ENCODE measurements around the gene MICU1. TPM values are rescaled to one million over a fixed set of nuclear protein-coding genes. Genes with fewer than 3 reads are reported as not detected.
"Not testable (repeated sequence)": the region's sequence is repeated elsewhere in the genome, so short reads cannot be mapped to it uniquely, and the experiment has no call there.

Gene MICU1
- total RNA-seq, 4 donors from 2014 or later = 14.6 to 22.2 (median 20.1) TPM

- intact Hi-C loops (cut with DNase I) = no loop called here
- Histone ChIP-seq H3K9me3 (peaks cover 0 to 6% (median 0%) of the 10 kb centered on the region in 3 donors), H3K27me3 (no peaks in the 10 kb centered on the region), H3K4me3 (no peak overlapping the region), H3K4me1 (no peaks in the 10 kb centered on the region), H3K27ac (no peak overlapping the region), H3K36me3 (peaks cover 0 to 38% (median under 1%) of the 10 kb centered on the region in 3 donors)
- WGBS, 2 donors = 84 to 89% methylated on average over 4 of the region's 4 CpGs
- no peak for TF ChIP-seq CTCF (IDR thresholded peaks at IDR 0.05)
- TF ChIP-seq POLR2A (IDR thresholded peaks at IDR 0.05) = no peak
- DNase-seq = no peak
Measured at GRCh38 chr10:72416661-72417060, 209.2 kb downstream of the MICU1 start.

GRCh38 chr10:72414642-72415041 is 211.2 kb downstream of the MICU1 start:
- H3K27me3 ChIP-seq = no peaks in the 10 kb centered on the region
- no peaks in the 10 kb centered on the region for H3K4me1 ChIP-seq
- H3K4me3 ChIP-seq = no peak overlapping the region
- peaks cover 0 to 6% (median 0%) of the 10 kb centered on the region in 3 donors for H3K9me3 ChIP-seq
- H3K36me3 ChIP-seq = peaks cover 0 to 17% (median 0%) of the 10 kb centered on the region in 3 donors
- 85 to 89% methylated on average over 3 of the region's 3 CpGs for WGBS, 2 donors
- H3K27ac ChIP-seq = no peak overlapping the region
- intact Hi-C loops (cut with DNase I) = no loop called here
- no peak for DNase-seq
- TF ChIP-seq CTCF (IDR thresholded peaks at IDR 0.05) (no peak), POLR2A (IDR thresholded peaks at IDR 0.05) (no peak)

- WGBS, 2 donors = 92 to 100% methylated on average over 1 of the region's 1 CpG
- intact Hi-C loops (cut with DNase I) = no loop called here
- H3K36me3 ChIP-seq = peaks cover 0 to 18% (median 0%) of the 10 kb centered on the region in 3 donors
- no peak for TF ChIP-seq POLR2A (IDR thresholded peaks at IDR 0.05)
- no peak for TF ChIP-seq CTCF (IDR thresholded peaks at IDR 0.05)
- H3K4me3 ChIP-seq = no peak overlapping the region
- no peak for DNase-seq
- H3K4me1 ChIP-seq = no peaks in the 10 kb centered on the region
- no peaks in the 10 kb centered on the region for H3K27me3 ChIP-seq
- H3K9me3 ChIP-seq = peaks cover 0 to 3% (median 0%) of the 10 kb centered on the region in 3 donors
- no peak overlapping the region for H3K27ac ChIP-seq
Measured at GRCh38 chr10:72409167-72409566, 216.7 kb downstream of the MICU1 start.

GRCh38 chr10:72407927-72408600 is 217.8 kb downstream of the MICU1 start:
- H3K4me3 ChIP-seq = no peak overlapping the region
- no peaks in the 10 kb centered on the region for H3K4me1 ChIP-seq
- no peak overlapping the region for H3K27ac ChIP-seq
- WGBS, 2 donors = 86 to 87% methylated on average over 7 of the region's 7 CpGs
- TF ChIP-seq POLR2A (IDR thresholded peaks at IDR 0.05) = no peak
- no peak for TF ChIP-seq CTCF (IDR thresholded peaks at IDR 0.05)
- no peaks in the 10 kb centered on the region for H3K9me3 ChIP-seq
- H3K36me3 ChIP-seq = peaks cover 0 to 16% (median 0%) of the 10 kb centered on the region in 3 donors
- intact Hi-C loops (cut with DNase I) = no loop called here
- H3K27me3 ChIP-seq = no peaks in the 10 kb centered on the region
- no peak for DNase-seq

- Histone ChIP-seq H3K27me3 (no peaks in the 10 kb centered on the region), H3K27ac (no peak overlapping the region), H3K9me3 (no peaks in the 10 kb centered on the region), H3K4me1 (no peaks in the 10 kb centered on the region), H3K36me3 (peaks cover 0 to 22% (median 0%) of the 10 kb centered on the region in 3 donors), H3K4me3 (no peak overlapping the region)
- DNase-seq = no peak
- TF ChIP-seq POLR2A (IDR thresholded peaks at IDR 0.05) (no peak), CTCF (IDR thresholded peaks at IDR 0.05) (no peak)
- WGBS, 2 donors = 83 to 86% methylated on average over 3 of the region's 3 CpGs
- intact Hi-C loops (cut with DNase I) = no loop called here
Measured at GRCh38 chr10:72407471-72407870, 218.4 kb downstream of the MICU1 start.

- WGBS, 2 donors = no CpG with 5 or more reads among the region's 3 CpGs
- H3K36me3 ChIP-seq; H3K4me1 ChIP-seq; H3K27me3 ChIP-seq; H3K27ac ChIP-seq; H3K4me3 ChIP-seq; H3K9me3 ChIP-seq; DNase-seq; intact Hi-C loops (cut with DNase I): not testable (repeated sequence)
Measured at GRCh38 chr10:72395581-72395980, 230.3 kb downstream of the MICU1 start.
